GM23338 (cell line): ENCODE measurements around the gene TMPRSS13. TPM values are rescaled to one million over a fixed set of nuclear protein-coding genes. Genes with fewer than 3 reads are reported as not detected.

Experiments used
- ATAC-seq: fragments of 200-7000 bp; cut with Tn5 transposase; 3 replicates; pipeline ENCODE4 v1.9.1; 2020
- DNase-seq: peaks from one replicate; pipeline ENCODE4 v3.0.0-alpha.2; 2015; ENCODE audit warnings: low spot score
- H2AFZ ChIP-seq: fragments of 200-600 bp; sonication (generic); 2 replicates; pipeline ENCODE4 v1.8.0; 2016; ENCODE audit warnings: antibody characterized with exemption, mild to moderate bottlenecking, moderate library complexity
- H3F3A ChIP-seq: fragments of 200-600 bp; sonication (generic); replicated peaks from 2 replicates; pipeline ENCODE4 v1.8.0; 2017; ENCODE audit warnings: antibody characterized with exemption, mixed run types, low read depth
- H3K27ac ChIP-seq: fragments of 200-600 bp; sonication (generic); 2 replicates; pipeline ENCODE4 v1.6.1; 2016; ENCODE audit warnings: low read depth
- H3K27me3 ChIP-seq: fragments of 200-600 bp; sonication (generic); 2 replicates; pipeline ENCODE4 v1.8.0; 2016; ENCODE audit warnings: mild to moderate bottlenecking, mixed run types, moderate library complexity; ENCODE audit not compliant: insufficient read depth
- H3K36me3 ChIP-seq: fragments of 200-600 bp; sonication (generic); 2 replicates; pipeline ENCODE4 v1.8.0; 2016; ENCODE audit warnings: mild to moderate bottlenecking; ENCODE audit not compliant: insufficient read depth
- H3K4me1 ChIP-seq: fragments of 200-600 bp; sonication (generic); 2 replicates; pipeline ENCODE4 v1.8.0; 2016; ENCODE audit warnings: mild to moderate bottlenecking, moderate library complexity; ENCODE audit not compliant: insufficient read depth
- H3K4me2 ChIP-seq: fragments of 200-600 bp; sonication (generic); 2 replicates; pipeline ENCODE4 v1.7.1; 2017; ENCODE audit warnings: mixed run types
- H3K4me3 ChIP-seq: fragments of 200-600 bp; sonication (generic); 2 replicates; pipeline ENCODE4 v1.6.1; 2016; ENCODE audit warnings: mixed run types
- H3K79me2 ChIP-seq: fragments of 200-600 bp; sonication (generic); replicated peaks from 2 replicates; pipeline ENCODE4 v1.8.0; 2017; ENCODE audit warnings: mild to moderate bottlenecking; ENCODE audit not compliant: insufficient read depth
- H3K9me2 ChIP-seq: fragments of 200-600 bp; sonication (generic); 2 replicates; pipeline ENCODE4 v1.8.0; 2017; ENCODE audit not compliant: insufficient read depth
- H4K20me1 ChIP-seq: fragments of 200-600 bp; sonication (generic); replicated peaks from 2 replicates; pipeline ENCODE4 v1.8.0; 2017; ENCODE audit warnings: mild to moderate bottlenecking; ENCODE audit not compliant: insufficient read depth
- H3K27ac Mint-ChIP-seq: 2 replicates; pipeline ENCODE4 v1.8.0; 2020; ENCODE audit warnings: inconsistent platforms, mild to moderate bottlenecking, moderate library complexity, mixed read lengths
- H3K27me3 Mint-ChIP-seq: 3 replicates; pipeline ENCODE4 v1.8.0; 2022; ENCODE audit warnings: low read depth, mild to moderate bottlenecking, moderate library complexity, mixed read lengths, inconsistent platforms; ENCODE audit not compliant: insufficient read depth, poor library complexity
- H3K36me3 Mint-ChIP-seq: 3 replicates; pipeline ENCODE4 v1.8.0; 2021; ENCODE audit warnings: low read depth, mild to moderate bottlenecking, inconsistent platforms, moderate library complexity, mixed read lengths
- H3K4me1 Mint-ChIP-seq: 3 replicates; pipeline ENCODE4 v1.8.0; 2020; ENCODE audit warnings: mild to moderate bottlenecking, inconsistent platforms, mixed read lengths
- H3K4me3 Mint-ChIP-seq: 3 replicates; pipeline ENCODE4 v1.8.0; 2021; ENCODE audit warnings: moderate library complexity, mild to moderate bottlenecking, inconsistent platforms, mixed read lengths
- H3K9me3 Mint-ChIP-seq: 3 replicates; pipeline ENCODE4 v1.8.0; 2020; ENCODE audit warnings: moderate library complexity, mild to moderate bottlenecking, inconsistent platforms, mixed read lengths
- CREB1 ChIP-seq: fragments of 250-450 bp; sonication (Bioruptor Pico); IDR thresholded peaks from 2 replicates; pipeline ENCODE4 v1.5.0; 2020; ENCODE audit warnings: low read depth, mild to moderate bottlenecking, moderate library complexity
- CTCF ChIP-seq, 2 experiments: fragments of 200-600 bp in 1 of 2; sonication (generic) in 1 of 2; conservative IDR thresholded peaks; 2 replicates each; pipeline versions ENCODE4 v1.5.1 to v1.6.1; 2016 to 2017; ENCODE audit warnings: antibody characterized with exemption in 2 of 2, low read depth in 2 of 2, mild to moderate bottlenecking in 2 of 2, moderate library complexity in 1 of 2
- ETS1 ChIP-seq: IDR thresholded peaks from 2 replicates; pipeline ENCODE4 v1.6.1; 2016; ENCODE audit warnings: antibody characterized with exemption
- EZH2 ChIP-seq: fragments of 200-600 bp; sonication (generic); IDR thresholded peaks from one replicate; pipeline ENCODE4 v1.8.0; 2017; ENCODE audit warnings: antibody characterized with exemption, mild to moderate bottlenecking, low read depth; ENCODE audit not compliant: unreplicated experiment
- EZH2phosphoT487 ChIP-seq: fragments of 200-600 bp; sonication (generic); IDR thresholded peaks from one replicate; pipeline ENCODE4 v1.8.1; 2018; ENCODE audit warnings: antibody characterized with exemption; ENCODE audit not compliant: unreplicated experiment
- NANOG ChIP-seq: IDR thresholded peaks from 2 replicates; pipeline ENCODE4 v1.6.1; 2016; ENCODE audit warnings: antibody characterized with exemption, borderline replicate concordance
- POLR2AphosphoS5 ChIP-seq: IDR thresholded peaks from 2 replicates; pipeline ENCODE4 v1.6.1; 2016; ENCODE audit warnings: antibody characterized with exemption, low read depth
- REST ChIP-seq: IDR thresholded peaks from one replicate; pipeline ENCODE4 v1.6.1; 2018; ENCODE audit warnings: antibody characterized with exemption; ENCODE audit not compliant: unreplicated experiment
- STAT1 ChIP-seq: IDR thresholded peaks from one replicate; pipeline ENCODE4 v1.6.1; 2016; ENCODE audit warnings: antibody characterized with exemption; ENCODE audit not compliant: unreplicated experiment
- ZNF114 ChIP-seq: fragments of 250-450 bp; sonication (Bioruptor Pico); IDR thresholded peaks from 2 replicates; pipeline ENCODE4 v1.5.0; 2020; ENCODE audit warnings: mild to moderate bottlenecking, moderate library complexity
- ZNF331 ChIP-seq: fragments of 250-450 bp; sonication (Bioruptor Pico); IDR thresholded peaks from 2 replicates; pipeline ENCODE4 v1.5.0; 2020; ENCODE audit warnings: low read depth, mild to moderate bottlenecking, moderate library complexity
- polyA plus RNA-seq: library from polyadenylated mRNA; unstranded; fragments of >200 nt; fragmentation: Nextera tagmentation; extraction: Ambion mirVana; gene quantifications from 2 replicates; pipeline ENCODE4 v1.2.1, GENCODE V29; 2016
- total RNA-seq: library from RNA; depleted of rRNA; stranded (reverse); fragments of >200 nt; shearing (Covaris generic); gene quantifications from 2 replicates; pipeline ENCODE4 v1.2.3, GENCODE V29; 2014

TMPRSS13 gene
- total and polyA plus RNA-seq, 2 experiments from 2014 or later: 0.31 TPM; not detected in 1

- TF ChIP-seq REST: no peak
- no peak for TF ChIP-seq STAT1
- no peak for TF ChIP-seq EZH2phosphoT487
- TF ChIP-seq CREB1 (CRISPR knock-in tag): no peak
- no peak for TF ChIP-seq EZH2
- no peak for TF ChIP-seq NANOG
Observed at GRCh38 chr11:117892651-117893050, 36.6 kb downstream of the TMPRSS13 start (continued).

- Histone ChIP-seq H2AFZ (no peak overlapping the region), H4K20me1 (no peaks in the 10 kb centered on the region), H3K9me2 (peaks cover 4% of the 10 kb centered on the region; the same call in 1 of the 2 replicates), H3K4me3 (no peak overlapping the region), H3K4me2 (no peak overlapping the region), H3F3A (no peaks in the 10 kb centered on the region), H3K36me3 (no peaks in the 10 kb centered on the region), H3K79me2 (no peaks in the 10 kb centered on the region), H3K4me1 (no peaks in the 10 kb centered on the region), H3K27ac (no peak overlapping the region), H3K27me3 (no peaks in the 10 kb centered on the region)
- ATAC-seq: no peak
- Mint-ChIP-seq H3K27me3 (peaks cover under 1% of the 10 kb centered on the region), H3K27ac (no peak overlapping the region), H3K4me3 (no peak overlapping the region), H3K36me3 (no peaks in the 10 kb centered on the region), H3K4me1 (no peaks in the 10 kb centered on the region; the same call in 2 of the 3 replicates), H3K9me3 (no peaks in the 10 kb centered on the region)
- DNase-seq: no peak
- TF ChIP-seq POLR2AphosphoS5 (no peak), ETS1 (no peak), ZNF114 (CRISPR knock-in tag) (no peak), CTCF (conservative IDR thresholded peaks at IDR 0.05; ENCODE audit: low read depth in 2 of 2) (no peak), NANOG (no peak), ZNF331 (no peak), REST (no peak), EZH2phosphoT487 (no peak)
Observed at GRCh38 chr11:117891362-117891761, 37.8 kb downstream of the TMPRSS13 start.
